GM19239 (cell line): ENCODE results near the gene TPRX2.
"Not testable (repeated sequence)": the region's sequence is repeated elsewhere in the genome, so short reads cannot be mapped to it uniquely, and the experiment has no call there.

Source experiments
- DNase-seq: peaks from one replicate; pipeline ENCODE4 v3.0.0; 2011; ENCODE audit warnings: low spot score; ENCODE audit not compliant: insufficient read length
- FAIRE-seq: peaks from 2 replicates; lab custom pipeline; 2011; peaks lifted over from hg19 to GRCh38; lab: Jason Lieb, UNC

Gene TPRX2

GRCh38 chr19:47859838-47860237 lies 803 bp downstream of the TPRX2 start:
- DNase-seq, FAIRE-seq: not testable (repeated sequence)

- FAIRE-seq = no peak
- DNase-seq = no peak
Observed at GRCh38 chr19:47860602-47861297, 1.7 kb downstream of the TPRX2 start.

- FAIRE-seq (no peak), DNase-seq (no peak)
Observed at GRCh38 chr19:47861630-47862029, 2.6 kb downstream of the TPRX2 start.

DNA sequence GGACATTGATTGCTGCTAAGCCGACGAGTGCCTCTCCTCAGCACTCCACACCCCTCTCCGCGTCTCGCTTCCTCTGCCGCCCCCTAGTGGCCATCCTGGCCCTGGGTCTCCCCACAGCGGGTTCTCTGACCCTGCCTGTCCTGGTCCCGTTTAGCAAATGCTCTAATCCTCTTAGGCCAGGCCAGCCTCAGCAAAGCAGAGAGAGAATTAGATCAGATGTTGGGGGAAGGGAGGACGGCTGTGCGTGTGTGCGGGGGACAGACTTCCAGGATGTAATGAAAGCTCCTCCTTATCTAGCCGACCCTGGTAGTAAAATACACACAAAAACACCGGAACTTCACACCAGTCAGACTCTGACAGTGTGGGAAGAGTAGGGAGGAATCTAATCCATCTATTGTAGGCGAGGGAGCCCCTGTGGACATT lies 4.5 kb downstream of the TPRX2 start:
- no peak for FAIRE-seq
- DNase-seq = peak; percentile 94

- FAIRE-seq (no peak), DNase-seq (no peak)
Observed at GRCh38 chr19:47865166-47865565, 6.1 kb downstream of the TPRX2 start.

GRCh38 chr19:47878906-47879305 lies 19.9 kb downstream of the TPRX2 start:
- DNase-seq (no peak), FAIRE-seq (no peak)

DNA sequence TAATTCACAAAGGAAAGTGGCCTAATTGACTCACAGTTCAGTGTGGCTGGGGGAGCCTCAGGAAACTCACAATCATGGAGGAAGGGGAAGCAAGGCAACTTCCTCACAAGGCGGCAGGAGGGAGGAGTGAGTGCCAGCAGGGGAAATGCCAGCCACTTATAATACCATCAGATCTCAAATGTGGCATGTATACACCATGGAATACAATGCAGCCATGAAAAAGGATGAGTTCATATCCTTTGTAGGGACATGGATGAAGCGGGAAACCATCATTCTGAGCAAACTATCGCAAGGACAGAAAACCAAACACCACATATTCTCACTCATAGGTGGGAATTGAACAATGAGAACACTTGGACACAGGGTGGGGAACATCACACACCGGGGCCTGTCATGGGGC lies 20.4 kb downstream of the TPRX2 start:
- FAIRE-seq, DNase-seq: not testable (repeated sequence)

GRCh38 chr19:47881757-47882156 lies 22.7 kb downstream of the TPRX2 start:
- DNase-seq (no peak), FAIRE-seq (no peak)

DNA sequence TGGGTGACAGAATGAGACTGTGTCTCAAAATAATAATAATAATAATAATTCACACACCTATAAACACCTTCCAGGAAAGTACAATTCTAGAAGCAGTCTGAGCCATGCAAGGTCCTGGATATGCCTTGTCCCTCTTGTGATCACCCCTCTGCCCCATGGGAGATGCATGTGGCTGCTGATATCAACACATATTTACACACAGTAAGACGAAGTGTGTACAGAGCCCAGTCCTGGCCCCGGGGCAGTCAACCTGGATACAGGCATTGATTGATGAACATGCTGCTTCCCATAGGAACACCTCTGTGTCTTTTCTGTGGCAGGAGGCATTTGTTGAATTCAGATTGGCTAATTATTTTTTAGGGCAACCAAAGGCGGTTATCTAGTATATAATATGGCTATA lies 23.9 kb downstream of the TPRX2 start:
- FAIRE-seq (no peak), DNase-seq (no peak)

DNA sequence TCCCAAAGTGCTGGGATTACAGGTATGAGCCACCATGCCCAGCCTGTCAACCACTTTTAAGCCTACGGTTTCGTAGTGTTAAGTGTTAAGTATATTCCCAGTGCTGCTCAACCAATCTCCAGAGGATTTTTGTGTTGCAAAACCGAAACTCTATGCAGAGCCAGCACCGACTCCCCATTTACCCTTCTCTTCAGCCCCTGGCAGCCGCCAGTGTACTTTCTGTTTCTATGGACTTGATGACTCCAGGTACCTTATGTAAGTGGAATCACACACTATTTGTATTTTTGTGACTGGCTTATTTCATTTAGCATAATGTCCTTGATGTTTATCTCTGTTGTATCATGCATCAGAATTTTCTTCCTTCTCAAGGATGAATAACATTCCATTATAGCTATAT lies 26.0 kb downstream of the TPRX2 start:
- no peak for DNase-seq
- no peak for FAIRE-seq

DNA sequence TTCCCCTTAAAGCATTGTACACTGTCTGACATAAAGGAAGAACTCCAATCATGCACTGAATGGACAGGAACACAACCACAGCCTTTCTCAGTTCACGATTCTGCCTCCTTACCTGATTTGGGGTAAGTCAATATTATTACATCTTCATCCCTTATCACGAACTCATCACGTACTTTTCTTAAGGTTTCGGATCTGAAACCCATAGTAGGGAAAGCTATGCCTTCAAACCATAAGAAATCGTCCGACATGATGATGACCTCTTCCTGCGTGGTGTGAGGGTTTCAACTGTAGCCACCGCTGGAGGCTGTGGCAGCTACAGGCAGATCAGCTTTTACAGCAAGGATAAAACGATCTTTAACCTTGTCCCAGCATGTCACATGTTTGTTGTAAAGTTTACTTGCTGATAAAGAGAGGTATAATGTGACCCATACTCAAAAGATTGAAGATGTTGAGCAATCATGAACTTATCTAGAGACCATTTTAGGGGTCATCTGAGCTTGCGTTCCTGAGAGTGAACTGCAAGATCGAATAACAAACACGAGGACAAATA lies 27.1 kb downstream of the TPRX2 start, which contains the start of gene SULT2A1:
SULT2A1 (minus strand) TSS at position 306 of the 550 bp plus-strand sequence; CDS start at position 248, 58 bp downstream.
- no peak for DNase-seq
- FAIRE-seq = no peak

DNA sequence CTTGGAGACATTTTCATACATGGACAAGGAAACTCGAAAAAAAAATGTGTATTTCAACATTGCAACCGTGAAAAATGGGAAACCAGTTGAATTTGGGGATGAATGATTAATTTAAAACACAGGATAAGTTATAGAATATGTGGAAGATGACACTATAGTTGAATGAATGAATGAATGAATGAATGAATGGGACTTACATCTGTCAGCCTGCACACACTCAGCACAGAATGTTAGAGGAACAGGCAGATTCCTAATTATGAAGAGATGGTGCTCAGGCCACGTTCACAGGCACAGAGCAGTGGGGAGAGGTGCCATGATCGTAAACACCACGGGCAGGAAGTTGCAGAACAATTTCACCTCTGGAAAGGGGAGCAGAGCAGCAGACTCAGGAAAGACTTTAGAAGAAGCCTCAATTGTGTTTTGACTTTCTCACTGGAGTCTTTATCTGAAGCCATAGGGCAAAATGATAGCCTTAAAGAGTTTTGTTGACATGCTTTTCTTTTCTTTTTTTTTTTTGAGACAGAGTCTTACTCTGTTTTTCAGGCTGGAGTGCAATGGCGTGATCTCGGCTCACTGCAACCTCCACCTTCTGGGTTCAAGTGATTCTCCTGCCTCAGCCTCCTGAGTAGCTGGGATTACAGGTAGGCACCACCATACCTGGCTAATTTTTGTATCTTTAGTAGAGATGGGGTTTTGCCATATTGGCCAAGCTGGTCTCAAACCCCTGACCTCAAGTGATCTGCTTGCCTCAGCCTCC lies 32.0 kb downstream of the TPRX2 start:
- DNase-seq (no peak), FAIRE-seq (no peak)

DNA sequence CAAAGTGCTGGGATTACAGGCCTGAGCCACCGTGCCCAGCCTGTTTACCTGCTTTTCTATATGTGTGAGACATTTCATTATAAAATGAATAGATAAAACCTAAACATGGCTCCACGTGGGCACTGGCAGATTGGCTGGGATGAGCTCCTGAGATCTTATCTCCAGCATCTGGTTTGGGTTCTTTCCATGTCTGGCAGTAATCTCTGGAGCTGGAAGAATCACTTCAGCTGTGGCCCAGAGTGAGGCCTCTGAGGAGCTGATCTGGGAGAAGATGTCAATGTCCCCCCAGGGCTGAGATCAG lies 32.5 kb downstream of the TPRX2 start:
- FAIRE-seq (no peak), DNase-seq (no peak)

- DNase-seq = no peak
- FAIRE-seq = no peak
Observed at GRCh38 chr19:47891923-47892666, 33.1 kb downstream of the TPRX2 start.

- DNase-seq (no peak), FAIRE-seq (no peak)
Observed at GRCh38 chr19:47895165-47895782, 36.2 kb downstream of the TPRX2 start.

GRCh38 chr19:47896019-47896418 lies 37.0 kb downstream of the TPRX2 start:
- FAIRE-seq = no peak

GRCh38 chr19:47896773-47897172 lies 37.7 kb downstream of the TPRX2 start:
- DNase-seq = no peak
- FAIRE-seq = no peak

More at GRCh38 chr19:47896019-47896418, 37.0 kb downstream of the TPRX2 start:
- DNase-seq = no peak

GRCh38 chr19:47897861-47898260 lies 38.8 kb downstream of the TPRX2 start:
- DNase-seq = no peak
- no peak for FAIRE-seq

DNA sequence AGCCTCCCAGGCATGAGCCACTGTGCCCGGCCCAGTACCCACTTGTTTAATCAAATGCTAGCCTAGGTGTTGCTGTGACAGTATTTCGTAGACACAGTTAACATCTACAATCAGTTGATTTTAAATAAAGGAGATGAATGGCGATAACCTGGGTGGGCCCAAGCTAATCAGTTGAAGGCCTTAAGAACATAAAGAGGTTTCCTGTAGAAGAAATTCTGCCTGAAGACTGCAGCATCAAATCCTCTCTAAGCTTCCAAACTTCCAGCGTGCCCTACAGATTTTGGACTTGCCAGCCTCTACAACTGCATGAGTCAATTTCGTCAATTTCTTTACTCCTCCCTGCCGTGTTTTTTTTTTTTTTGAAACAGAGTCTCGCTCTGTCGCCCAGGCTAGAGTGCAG lies 40.3 kb downstream of the TPRX2 start:
- FAIRE-seq (no peak), DNase-seq (no peak)

- FAIRE-seq = no peak
- DNase-seq = no peak
Observed at GRCh38 chr19:47901370-47901769, 42.3 kb downstream of the TPRX2 start.
